Skeletal muscle satellite cell (primary cell): ENCODE measurements around the gene CBLN1.

Source experiments
- H3K27me3 ChIP-seq: 2 replicates; pipeline ENCODE4 v1.7.0; 2013; ENCODE audit warnings: low read length; ENCODE audit not compliant: control insufficient read depth, insufficient read depth
- H3K36me3 ChIP-seq: 2 replicates; pipeline ENCODE4 v1.7.0; 2013; ENCODE audit warnings: mild to moderate bottlenecking, control low read depth, low read length; ENCODE audit not compliant: insufficient read depth
- H3K4me1 ChIP-seq: 2 replicates; pipeline ENCODE4 v1.7.0; 2013; ENCODE audit warnings: low read length; ENCODE audit not compliant: control insufficient read depth, insufficient read depth
- H3K4me2 ChIP-seq: 2 replicates; pipeline ENCODE4 v1.7.0; 2013; ENCODE audit warnings: mild to moderate bottlenecking, low read length
- H3K4me3 ChIP-seq: 2 replicates; pipeline ENCODE4 v1.7.0; 2013; ENCODE audit warnings: low read length
- H3K9ac ChIP-seq: 2 replicates; pipeline ENCODE4 v1.7.0; 2013; ENCODE audit warnings: mild to moderate bottlenecking, low read depth, low read length, moderate library complexity
- H3K9me3 ChIP-seq: replicated peaks from 2 replicates; pipeline ENCODE4 v1.7.0; 2013; ENCODE audit warnings: mild to moderate bottlenecking, control low read depth, low read length

CBLN1 gene

GRCh38 chr16:49276646-49277385 is 4.8 kb downstream of the CBLN1 start:
- H3K9ac ChIP-seq, result no peak overlapping the region
- no peaks in the 10 kb centered on the region for H3K4me1 ChIP-seq
- H3K4me3 ChIP-seq, result no peak overlapping the region
- peaks cover 66% of the 10 kb centered on the region for H3K27me3 ChIP-seq
- H3K4me2 ChIP-seq, result no peak overlapping the region
- no peaks in the 10 kb centered on the region for H3K36me3 ChIP-seq
- no peaks in the 10 kb centered on the region for H3K9me3 ChIP-seq

DNA sequence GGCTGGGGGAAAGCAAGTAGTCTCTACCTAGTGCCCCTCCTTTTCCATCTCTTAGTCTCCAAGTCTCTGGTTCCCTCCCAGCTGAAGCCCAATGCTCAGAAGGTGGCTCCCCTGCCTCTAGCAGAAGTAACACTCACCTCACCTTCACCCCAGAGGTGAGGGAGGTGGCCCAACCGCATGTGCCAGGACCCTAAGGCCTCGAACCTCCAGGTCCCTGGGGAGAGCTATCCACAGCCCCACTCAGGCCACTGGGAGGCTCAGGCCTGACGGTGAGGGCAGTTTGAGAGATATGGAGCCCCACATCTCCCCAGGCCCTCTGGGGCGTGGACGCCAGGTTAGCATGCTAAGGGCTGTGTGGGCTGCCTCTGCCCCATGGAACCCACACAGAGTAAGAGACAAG is 5.8 kb downstream of the CBLN1 start:
- H3K9ac ChIP-seq, result no peak overlapping the region
- H3K4me2 ChIP-seq, result no peak overlapping the region
- peaks cover 62% of the 10 kb centered on the region for H3K27me3 ChIP-seq
- H3K9me3 ChIP-seq, result no peaks in the 10 kb centered on the region
- no peaks in the 10 kb centered on the region for H3K4me1 ChIP-seq
- no peak overlapping the region for H3K4me3 ChIP-seq
- H3K36me3 ChIP-seq, result no peaks in the 10 kb centered on the region

- Histone ChIP-seq H3K4me1 (no peaks in the 10 kb centered on the region), H3K4me3 (no peak overlapping the region), H3K9me3 (no peaks in the 10 kb centered on the region), H3K4me2 (no peak overlapping the region), H3K9ac (no peak overlapping the region), H3K36me3 (no peaks in the 10 kb centered on the region), H3K27me3 (peaks cover 56% of the 10 kb centered on the region)
Measured at GRCh38 chr16:49275050-49275730, 6.4 kb downstream of the CBLN1 start.

DNA sequence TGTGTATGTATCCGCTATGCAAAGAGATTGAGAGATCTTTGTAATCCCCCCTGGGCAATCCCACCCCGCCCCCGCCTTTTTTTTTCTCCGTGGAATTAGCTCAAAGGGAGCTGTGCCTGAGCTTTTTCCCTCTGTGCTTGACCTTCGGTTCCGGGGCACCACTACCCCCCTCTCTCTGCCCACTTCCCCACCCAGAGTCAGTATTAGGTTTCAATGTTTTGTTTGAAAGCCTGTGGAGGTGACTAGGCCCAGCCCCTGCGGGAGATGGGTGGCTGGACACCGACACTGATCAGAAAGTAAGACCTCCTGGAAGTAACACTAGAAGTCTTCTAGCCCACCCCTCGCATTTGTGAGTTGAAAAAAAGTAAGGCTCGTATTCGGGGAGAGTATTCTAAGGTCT is 7.0 kb downstream of the CBLN1 start:
- Histone ChIP-seq H3K4me3 (no peak overlapping the region), H3K9ac (no peak overlapping the region), H3K27me3 (peaks cover 50% of the 10 kb centered on the region), H3K9me3 (no peaks in the 10 kb centered on the region), H3K4me2 (no peak overlapping the region), H3K36me3 (no peaks in the 10 kb centered on the region), H3K4me1 (no peaks in the 10 kb centered on the region)

DNA sequence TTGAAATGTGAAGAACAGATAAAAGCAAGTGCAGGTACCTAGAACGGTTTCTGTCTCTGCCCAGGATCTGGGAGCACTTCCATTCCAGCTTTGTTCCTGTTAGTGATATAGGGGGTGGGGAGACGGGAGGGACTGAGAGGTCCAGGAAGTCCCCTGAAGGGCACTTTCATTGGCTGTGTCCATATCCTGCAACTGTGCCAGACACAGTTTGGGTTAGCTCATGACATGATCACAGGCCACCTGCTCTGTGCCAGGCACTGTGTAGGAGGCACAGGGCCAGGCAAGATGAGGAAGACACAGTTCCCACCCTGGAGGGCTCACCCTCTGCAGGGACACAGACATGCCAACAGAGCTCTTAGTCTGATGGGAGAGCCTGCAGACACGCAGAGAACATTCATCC is 7.9 kb downstream of the CBLN1 start:
- peaks cover 42% of the 10 kb centered on the region for H3K27me3 ChIP-seq
- no peaks in the 10 kb centered on the region for H3K9me3 ChIP-seq
- no peak overlapping the region for H3K4me2 ChIP-seq
- H3K36me3 ChIP-seq, result no peaks in the 10 kb centered on the region
- no peaks in the 10 kb centered on the region for H3K4me1 ChIP-seq
- no peak overlapping the region for H3K4me3 ChIP-seq
- no peak overlapping the region for H3K9ac ChIP-seq

DNA sequence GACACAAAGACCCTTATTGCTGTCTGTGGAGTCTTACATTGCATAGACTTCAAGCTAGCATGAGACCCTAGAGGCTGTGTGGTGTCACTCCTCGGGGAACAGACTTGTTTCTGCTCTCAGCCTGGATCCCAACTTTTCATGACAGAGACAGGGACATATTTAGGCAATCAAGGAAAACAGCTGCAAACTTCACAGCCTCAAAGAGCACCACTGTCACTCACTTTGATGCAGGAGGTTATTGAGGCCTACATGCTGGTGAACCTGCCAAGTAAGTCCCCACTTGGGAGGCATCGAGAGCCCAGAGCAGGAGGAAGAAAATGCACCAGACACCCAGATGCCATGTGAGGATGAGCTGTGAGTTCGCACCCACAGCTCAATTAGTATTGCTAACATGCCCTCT is 10.3 kb downstream of the CBLN1 start:
- Histone ChIP-seq H3K4me2 (no peak overlapping the region), H3K9ac (no peak overlapping the region), H3K9me3 (no peaks in the 10 kb centered on the region), H3K27me3 (peaks cover 19% of the 10 kb centered on the region), H3K36me3 (no peaks in the 10 kb centered on the region), H3K4me3 (no peak overlapping the region), H3K4me1 (no peaks in the 10 kb centered on the region)

DNA sequence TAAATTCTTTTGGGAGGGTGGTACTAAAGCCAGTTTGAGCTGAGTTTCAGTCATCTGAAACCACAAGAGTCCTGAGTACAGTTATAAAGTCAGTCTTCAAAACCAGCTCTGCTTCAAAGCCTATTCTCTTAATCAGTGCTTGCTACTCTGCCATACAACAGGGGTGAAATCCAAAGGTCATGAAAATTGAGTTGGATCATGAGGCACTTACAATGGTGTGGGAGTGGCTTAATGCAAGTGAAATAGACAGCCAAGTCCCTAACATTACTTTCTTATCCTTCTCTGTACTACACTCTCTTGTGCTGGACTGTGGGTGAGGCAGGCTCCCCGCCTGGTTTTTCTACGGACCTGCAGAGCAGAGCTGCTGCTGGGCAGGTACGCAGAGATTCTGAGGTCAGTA is 12.4 kb downstream of the CBLN1 start:
- Histone ChIP-seq H3K9ac (no peak overlapping the region), H3K36me3 (no peaks in the 10 kb centered on the region), H3K4me3 (no peak overlapping the region), H3K9me3 (no peaks in the 10 kb centered on the region), H3K27me3 (peaks cover 5% of the 10 kb centered on the region), H3K4me2 (no peak overlapping the region), H3K4me1 (no peaks in the 10 kb centered on the region)

- no peak overlapping the region for H3K4me3 ChIP-seq
- H3K4me1 ChIP-seq, result no peaks in the 10 kb centered on the region
Measured at GRCh38 chr16:49268667-49269066, 13.0 kb downstream of the CBLN1 start.

GRCh38 chr16:49262501-49262900 is 19.1 kb downstream of the CBLN1 start:
- Histone ChIP-seq H3K4me2 (no peak overlapping the region), H3K27me3 (no peaks in the 10 kb centered on the region), H3K4me1 (no peaks in the 10 kb centered on the region), H3K9me3 (no peaks in the 10 kb centered on the region), H3K9ac (no peak overlapping the region), H3K36me3 (no peaks in the 10 kb centered on the region), H3K4me3 (no peak overlapping the region)

More at GRCh38 chr16:49268667-49269066, 13.0 kb downstream of the CBLN1 start:
- Histone ChIP-seq H3K36me3 (no peaks in the 10 kb centered on the region), H3K9ac (no peak overlapping the region), H3K4me2 (no peak overlapping the region), H3K27me3 (no peaks in the 10 kb centered on the region), H3K9me3 (no peaks in the 10 kb centered on the region)

DNA sequence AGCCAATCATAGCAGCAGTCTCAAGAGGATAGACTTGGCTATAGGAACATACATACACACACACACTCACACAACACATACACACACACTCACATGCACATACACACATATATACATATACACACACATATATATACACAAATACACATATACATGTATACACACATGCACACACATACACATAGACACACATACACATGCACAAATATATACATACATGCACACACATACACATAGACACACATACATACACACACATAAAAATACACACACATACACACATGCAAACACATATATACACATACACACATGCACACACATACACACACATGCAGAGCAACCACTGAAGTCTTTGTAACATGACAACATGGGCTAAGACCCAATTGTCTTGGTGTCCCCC is 19.7 kb downstream of the CBLN1 start:
- Histone ChIP-seq H3K4me2 (no peak overlapping the region), H3K36me3 (no peaks in the 10 kb centered on the region), H3K27me3 (no peaks in the 10 kb centered on the region), H3K9ac (no peak overlapping the region), H3K4me3 (no peak overlapping the region), H3K4me1 (no peaks in the 10 kb centered on the region), H3K9me3 (no peaks in the 10 kb centered on the region)

GRCh38 chr16:49260956-49261530 is 20.6 kb downstream of the CBLN1 start:
- H3K9ac ChIP-seq, result no peak overlapping the region

More at GRCh38 chr16:49260956-49261530, 20.6 kb downstream of the CBLN1 start:
- H3K4me3 ChIP-seq, result no peak overlapping the region
- H3K9me3 ChIP-seq, result no peaks in the 10 kb centered on the region
- H3K4me2 ChIP-seq, result no peak overlapping the region
- no peaks in the 10 kb centered on the region for H3K36me3 ChIP-seq
- no peaks in the 10 kb centered on the region for H3K27me3 ChIP-seq
- no peaks in the 10 kb centered on the region for H3K4me1 ChIP-seq
